HEK293 (cell line): Measurements from ENCODE around the gene RITA1.

ENCODE experiments used
- CTCF ChIP-seq: fragments of 450-650 bp; formaldehyde crosslinking; IDR thresholded peaks from 2 replicates; pipeline ENCODE4 v1.5.1; 2016; ENCODE audit warnings: missing biosample characterization, missing genetic modification characterization
- KLF1 ChIP-seq: fragments of 450-650 bp; formaldehyde crosslinking; IDR thresholded peaks from 2 replicates; pipeline ENCODE4 v1.5.1; 2016; ENCODE audit warnings: missing biosample characterization, missing genetic modification characterization
- TCF7L2 ChIP-seq: IDR thresholded peaks from 2 replicates; pipeline ENCODE4 v1.6.1; 2011; ENCODE audit warnings: low read depth, mild to moderate bottlenecking, inconsistent platforms, low read length, moderate library complexity, borderline replicate concordance
- ZNF473 ChIP-seq: fragments of 450-650 bp; formaldehyde crosslinking; IDR thresholded peaks from 2 replicates; pipeline ENCODE4 v1.5.1; 2017; ENCODE audit warnings: missing biosample characterization, missing genetic modification characterization
- ZSCAN18 ChIP-seq: fragments of 450-650 bp; formaldehyde crosslinking; IDR thresholded peaks from 2 replicates; pipeline ENCODE4 v1.5.1; 2016; ENCODE audit warnings: missing biosample characterization, missing genetic modification characterization

- TF ChIP-seq KLF1 (tag by site-specific recombination) (no peak), CTCF (tag by site-specific recombination) (no peak), ZNF473 (tag by site-specific recombination) (no peak), TCF7L2 (no peak), ZSCAN18 (tag by site-specific recombination) (no peak)
Measured at GRCh38 chr12:113190761-113191160, 5.2 kb downstream of the RITA1 start.
